MM.1S (cell line): Measurements from ENCODE around the gene CDKN2A.

Experiments used
- DNase-seq: peaks from one replicate; pipeline ENCODE4 v3.0.0-alpha.2; 2015
- H2AFZ ChIP-seq: fragments of 300-600 bp; sonication (generic); 2 replicates; pipeline ENCODE4 v1.6.0; 2016; ENCODE audit warnings: antibody characterized with exemption, low read length
- H3F3A ChIP-seq: fragments of 300-600 bp; sonication (generic); 2 replicates; pipeline ENCODE4 v1.6.1; 2016; ENCODE audit warnings: mild to moderate bottlenecking, antibody characterized with exemption, low read length, moderate library complexity, mixed read lengths; ENCODE audit not compliant: insufficient read depth
- H3K27ac ChIP-seq: fragments of 300-600 bp; sonication (generic); 2 replicates; pipeline ENCODE4 v1.5.1; 2016; ENCODE audit warnings: mild to moderate bottlenecking, low read length
- H3K27me3 ChIP-seq: fragments of 300-600 bp; sonication (generic); replicated peaks from 2 replicates; pipeline ENCODE4 v1.6.0; 2016; ENCODE audit warnings: low read length; ENCODE audit not compliant: insufficient read depth
- H3K36me3 ChIP-seq: fragments of 300-600 bp; sonication (generic); replicated peaks from 2 replicates; pipeline ENCODE4 v1.6.1; 2016; ENCODE audit warnings: mild to moderate bottlenecking, low read length, mixed read lengths; ENCODE audit not compliant: insufficient read depth
- H3K4me1 ChIP-seq: fragments of 300-600 bp; sonication (generic); 2 replicates; pipeline ENCODE4 v1.6.1; 2016; ENCODE audit warnings: low read length, mixed read lengths
- H3K4me2 ChIP-seq: fragments of 300-600 bp; sonication (generic); 2 replicates; pipeline ENCODE4 v1.6.0; 2016; ENCODE audit warnings: low read depth, low read length
- H3K4me3 ChIP-seq: fragments of 300-600 bp; sonication (generic); 2 replicates; pipeline ENCODE4 v1.5.1; 2016; ENCODE audit warnings: low read length, mixed read lengths
- H3K79me2 ChIP-seq: fragments of 300-600 bp; sonication (generic); 2 replicates; pipeline ENCODE4 v1.6.1; 2016; ENCODE audit warnings: mixed run types, low read length, mixed read lengths
- H3K9ac ChIP-seq: fragments of 300-600 bp; sonication (generic); 2 replicates; pipeline ENCODE4 v1.6.1; 2016; ENCODE audit warnings: low read length, mixed read lengths
- H3K9me2 ChIP-seq: fragments of 300-600 bp; sonication (generic); replicated peaks from 2 replicates; pipeline ENCODE4 v1.6.1; 2016; ENCODE audit warnings: mild to moderate bottlenecking, low read length, mixed read lengths; ENCODE audit not compliant: insufficient read depth
- H3K9me3 ChIP-seq: fragments of 300-600 bp; sonication (generic); replicated peaks from 2 replicates; pipeline ENCODE4 v1.6.1; 2016; ENCODE audit warnings: mild to moderate bottlenecking, low read length, mixed read lengths; ENCODE audit not compliant: insufficient read depth
- H4K20me1 ChIP-seq: fragments of 300-600 bp; sonication (generic); 2 replicates; pipeline ENCODE4 v1.6.1; 2016; ENCODE audit warnings: mild to moderate bottlenecking, low read length, moderate library complexity, mixed read lengths; ENCODE audit not compliant: insufficient read depth
- CTCF ChIP-seq: fragments of 300-600 bp; sonication (generic); IDR thresholded peaks from 2 replicates; pipeline ENCODE4 v1.5.1; 2016; ENCODE audit warnings: antibody characterized with exemption, low read length, mixed read lengths
- EZH2 ChIP-seq: fragments of 300-600 bp; sonication (generic); optimal IDR thresholded peaks from 2 replicates; pipeline ENCODE3; 2017; ENCODE audit warnings: low read depth, mild to moderate bottlenecking, antibody characterized with exemption, low read length, mixed read lengths
- EZH2phosphoT487 ChIP-seq: fragments of 300-600 bp; sonication (generic); IDR thresholded peaks from 2 replicates; pipeline ENCODE4 v1.6.1; 2018; ENCODE audit warnings: antibody characterized with exemption, low read length

Gene CDKN2A

DNA sequence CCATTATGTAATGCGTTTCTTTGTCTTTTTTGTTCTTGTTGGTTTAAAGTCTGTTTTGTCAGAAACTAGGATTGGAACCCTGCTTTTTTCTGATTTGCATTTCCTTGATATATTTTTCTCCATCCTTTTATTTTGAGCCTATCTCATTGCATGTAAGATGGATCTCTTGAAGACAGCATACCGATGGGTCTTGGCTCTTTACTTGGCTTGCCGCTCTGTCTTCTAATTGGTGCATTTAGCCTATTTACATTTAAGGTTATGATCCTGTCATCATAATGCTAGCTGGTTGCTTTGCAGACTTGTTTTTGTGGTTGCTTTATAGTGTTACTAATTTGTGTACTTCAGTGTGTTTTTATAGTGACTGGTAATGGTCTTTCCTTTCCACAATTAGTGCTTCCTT, 28.2 kb upstream of the CDKN2A start:
- Histone ChIP-seq H3F3A (no peaks in the 10 kb centered on the region), H2AFZ (no peak overlapping the region), H3K4me3 (no peak overlapping the region), H3K27ac (no peak overlapping the region), H3K9me3 (no peaks in the 10 kb centered on the region), H3K27me3 (no peaks in the 10 kb centered on the region), H3K4me1 (no peaks in the 10 kb centered on the region), H3K9me2 (no peaks in the 10 kb centered on the region), H3K79me2 (no peaks in the 10 kb centered on the region), H3K36me3 (no peaks in the 10 kb centered on the region), H4K20me1 (no peaks in the 10 kb centered on the region), H3K4me2 (no peak overlapping the region), H3K9ac (no peak overlapping the region)
- no peak for TF ChIP-seq CTCF
- no peak for TF ChIP-seq EZH2phosphoT487
- TF ChIP-seq EZH2, result no peak
- DNase-seq, result no peak

GRCh38 chr9:22010866-22011625, 16.9 kb upstream of the CDKN2A start:
- Histone ChIP-seq H3K9ac (no peak overlapping the region), H3K27ac (no peak overlapping the region), H3F3A (no peaks in the 10 kb centered on the region), H3K4me3 (no peak overlapping the region), H3K27me3 (no peaks in the 10 kb centered on the region), H4K20me1 (no peaks in the 10 kb centered on the region), H3K36me3 (no peaks in the 10 kb centered on the region), H3K9me2 (no peaks in the 10 kb centered on the region), H3K4me1 (no peaks in the 10 kb centered on the region), H3K9me3 (no peaks in the 10 kb centered on the region), H3K79me2 (no peaks in the 10 kb centered on the region), H3K4me2 (no peak overlapping the region), H2AFZ (no peak overlapping the region)
- no peak for DNase-seq
- no peak for TF ChIP-seq CTCF
- TF ChIP-seq EZH2phosphoT487, result no peak
- no peak for TF ChIP-seq EZH2

- H3K9me3 ChIP-seq, result no peaks in the 10 kb centered on the region
- no peak overlapping the region for H3K4me2 ChIP-seq
- H3K4me1 ChIP-seq, result no peaks in the 10 kb centered on the region
- H3K4me3 ChIP-seq, result no peak overlapping the region
- no peaks in the 10 kb centered on the region for H3K9me2 ChIP-seq
- H3K9ac ChIP-seq, result no peak overlapping the region
- H3K36me3 ChIP-seq, result no peaks in the 10 kb centered on the region
- H3K27me3 ChIP-seq, result no peaks in the 10 kb centered on the region
- DNase-seq, result no peak
- no peaks in the 10 kb centered on the region for H3K79me2 ChIP-seq
- no peaks in the 10 kb centered on the region for H3F3A ChIP-seq
- no peak for TF ChIP-seq CTCF
- no peak for TF ChIP-seq EZH2
- TF ChIP-seq EZH2phosphoT487, result no peak
- H2AFZ ChIP-seq, result no peak overlapping the region
- H3K27ac ChIP-seq, result no peak overlapping the region
- H4K20me1 ChIP-seq, result no peaks in the 10 kb centered on the region
Measured at GRCh38 chr9:22009506-22009867, 15.3 kb upstream of the CDKN2A start.
